Choroid plexus epithelial cell (primary cell): ENCODE measurements around the gene ASF1B.

ENCODE experiments used
- DNase-seq: peaks from one replicate; pipeline ENCODE4 v3.0.0-alpha.2; 2010; ENCODE audit warnings: low read depth
- H3K4me3 ChIP-seq: 2 replicates; pipeline ENCODE4 v1.5.1; 2011; ENCODE audit warnings: low read depth, mild to moderate bottlenecking, control low read depth, low read length, moderate library complexity
- CTCF ChIP-seq: conservative IDR thresholded peaks from 2 replicates; pipeline ENCODE4 v1.5.1; 2011; ENCODE audit warnings: low read depth, mild to moderate bottlenecking, control low read depth, inconsistent platforms, low read length, moderate library complexity

Gene ASF1B

GRCh38 chr19:14175351-14175792 is 39.0 kb upstream of the ASF1B start:
- no peak for TF ChIP-seq CTCF
- no peak for DNase-seq
- no peak overlapping the region for H3K4me3 ChIP-seq

- no peak overlapping the region for H3K4me3 ChIP-seq
- TF ChIP-seq CTCF, result no peak
- DNase-seq, result no peak
Measured at GRCh38 chr19:14174883-14175282, 38.5 kb upstream of the ASF1B start.

DNA sequence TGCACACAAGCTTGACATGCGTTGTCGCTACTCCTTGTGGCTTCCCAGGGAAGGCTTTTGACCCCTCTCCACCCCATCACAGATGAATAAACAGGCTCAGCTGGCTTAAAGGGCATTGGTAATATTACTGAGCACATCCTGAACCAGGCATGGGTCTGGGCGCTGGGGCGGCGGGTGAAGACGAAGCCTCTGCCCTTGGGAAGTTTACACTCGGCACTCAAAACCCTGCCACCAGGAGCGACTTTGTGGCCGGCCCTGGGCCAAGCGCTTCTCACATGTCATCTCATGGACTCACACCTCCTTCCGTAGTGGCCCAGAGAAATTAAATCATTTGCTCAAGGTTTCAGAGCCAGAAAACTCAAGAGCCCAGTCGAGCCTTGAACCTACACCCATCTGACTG is 32.6 kb upstream of the ASF1B start:
- no peak for DNase-seq
- TF ChIP-seq CTCF, result no peak
- no peak overlapping the region for H3K4me3 ChIP-seq

DNA sequence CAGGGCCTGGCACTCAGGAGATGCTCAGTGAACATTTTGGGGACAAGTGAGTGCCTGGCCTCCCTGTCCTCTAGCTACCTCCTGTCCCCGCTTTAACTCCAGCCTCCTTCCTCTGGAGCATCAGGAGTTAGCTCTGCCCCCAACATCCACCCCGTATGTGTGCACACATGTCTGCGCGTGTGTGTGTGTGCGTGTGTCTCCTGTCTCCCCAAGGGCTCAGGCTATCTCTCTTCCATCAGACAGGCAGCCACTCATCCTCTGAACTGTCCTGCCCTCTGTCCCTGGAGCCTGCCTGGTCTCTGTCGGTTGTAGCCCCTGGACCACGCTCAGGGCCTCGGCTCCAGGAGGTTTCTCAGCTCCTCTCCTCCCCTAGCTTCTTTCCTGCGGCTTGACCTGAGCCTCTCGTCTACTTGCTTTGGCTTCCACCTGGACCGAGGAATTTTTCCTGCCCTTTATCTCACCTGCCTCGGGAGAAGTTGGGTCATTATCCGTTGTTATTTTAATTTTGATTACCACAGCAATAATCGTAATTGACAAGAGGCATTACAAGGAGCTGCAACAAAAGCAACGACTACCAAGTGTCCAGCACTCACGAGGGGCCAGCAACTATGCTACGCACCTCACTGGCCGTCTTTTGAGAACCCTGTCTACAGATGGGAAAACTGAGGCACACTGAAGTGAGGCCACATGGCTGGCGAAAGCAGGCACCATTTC is 32.0 kb upstream of the ASF1B start:
- no peak overlapping the region for H3K4me3 ChIP-seq
- no peak for TF ChIP-seq CTCF
- DNase-seq, result no peak

DNA sequence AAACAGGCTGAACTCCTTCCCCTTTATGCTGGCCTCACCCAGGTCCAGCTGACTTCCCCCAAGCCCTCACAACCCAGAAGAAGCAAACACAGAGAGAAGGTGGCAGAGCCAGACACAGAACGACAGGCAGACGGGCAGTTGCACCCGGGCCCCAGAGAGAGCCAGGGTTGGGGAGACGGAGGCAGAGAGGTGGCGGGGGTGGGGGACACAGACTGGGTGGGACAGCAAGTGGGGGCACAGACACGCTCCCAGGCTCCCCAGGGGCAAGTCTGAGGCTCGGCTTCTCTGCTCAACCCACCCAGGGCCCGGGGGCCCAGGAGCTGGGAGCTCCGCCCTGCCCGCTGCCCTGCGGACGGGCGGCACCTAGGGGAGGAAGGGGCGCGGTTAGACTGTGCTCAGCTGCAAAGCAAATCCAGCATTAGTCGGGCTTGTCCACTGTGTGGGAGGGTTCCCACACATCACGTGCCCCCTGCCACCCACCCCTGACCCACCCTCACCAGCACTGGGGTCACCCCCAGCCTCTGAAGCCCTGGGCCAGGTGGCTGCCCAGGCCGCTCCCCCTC is 31.3 kb upstream of the ASF1B start:
- H3K4me3 ChIP-seq, result no peak overlapping the region
- TF ChIP-seq CTCF, result no peak
- no peak for DNase-seq

- no peak for DNase-seq
- no peak overlapping the region for H3K4me3 ChIP-seq
- TF ChIP-seq CTCF, result no peak
Measured at GRCh38 chr19:14166999-14167575, 30.7 kb upstream of the ASF1B start.
